Cardiac muscle cell (in vitro differentiated cells and primary cell): ENCODE data around the gene AURKAIP1. TPM values are rescaled to one million over a fixed set of nuclear protein-coding genes. Genes with fewer than 3 reads are reported as not detected.

Experiments
- DNase-seq, 2 donors: peaks; one replicate each; pipeline versions ENCODE4 v3.0.0 to v3.0.0-alpha.2; 2010 to 2017; ENCODE audit warnings: low read depth in 1 of 2, low spot score in 1 of 2
- H3K27ac ChIP-seq: fragments of 200-600 bp; sonication (generic); 2 replicates; pipeline ENCODE4 v1.5.1; 2016
- H3K27me3 ChIP-seq: fragments of 200-600 bp; sonication (generic); 2 replicates; pipeline ENCODE4 v1.6.0; 2016; ENCODE audit warnings: control low read depth
- H3K36me3 ChIP-seq: fragments of 200-600 bp; sonication (generic); 2 replicates; pipeline ENCODE4 v1.5.1; 2016; ENCODE audit warnings: control low read depth
- H3K4me1 ChIP-seq: fragments of 200-600 bp; sonication (generic); 2 replicates; pipeline ENCODE4 v1.8.1; 2017; ENCODE audit warnings: low read depth, mild to moderate bottlenecking, mixed run types
- H3K4me3 ChIP-seq: fragments of 200-600 bp; sonication (generic); 2 replicates; pipeline ENCODE4 v1.5.1; 2016; ENCODE audit warnings: mild to moderate bottlenecking
- H3K9me3 ChIP-seq: fragments of 200-600 bp; sonication (generic); 2 replicates; pipeline ENCODE4 v1.5.1; 2017; ENCODE audit warnings: low read depth, mild to moderate bottlenecking, control low read depth
- polyA plus RNA-seq: library from polyadenylated mRNA; unstranded; fragments of >200 nt; fragmentation: Nextera tagmentation; extraction: Ambion mirVana; gene quantifications from 2 replicates; pipeline ENCODE4 v1.2.1, GENCODE V29; 2016
- total RNA-seq: library from RNA; depleted of rRNA; stranded (reverse); fragments of >200 nt; gene quantifications from 2 replicates; pipeline ENCODE4 v1.2.3, GENCODE V29; 2016
- TF ChIP-seq, protein P1 (sequence below): IDR thresholded peaks from 2 replicates; pipeline ENCODE4 v1.5.1; 2012; ENCODE audit warnings: low read depth, mild to moderate bottlenecking, low read length

The AURKAIP1 gene
- total and polyA plus RNA-seq, 2 experiments from 2014 or later = 235 to 305 TPM

DNA sequence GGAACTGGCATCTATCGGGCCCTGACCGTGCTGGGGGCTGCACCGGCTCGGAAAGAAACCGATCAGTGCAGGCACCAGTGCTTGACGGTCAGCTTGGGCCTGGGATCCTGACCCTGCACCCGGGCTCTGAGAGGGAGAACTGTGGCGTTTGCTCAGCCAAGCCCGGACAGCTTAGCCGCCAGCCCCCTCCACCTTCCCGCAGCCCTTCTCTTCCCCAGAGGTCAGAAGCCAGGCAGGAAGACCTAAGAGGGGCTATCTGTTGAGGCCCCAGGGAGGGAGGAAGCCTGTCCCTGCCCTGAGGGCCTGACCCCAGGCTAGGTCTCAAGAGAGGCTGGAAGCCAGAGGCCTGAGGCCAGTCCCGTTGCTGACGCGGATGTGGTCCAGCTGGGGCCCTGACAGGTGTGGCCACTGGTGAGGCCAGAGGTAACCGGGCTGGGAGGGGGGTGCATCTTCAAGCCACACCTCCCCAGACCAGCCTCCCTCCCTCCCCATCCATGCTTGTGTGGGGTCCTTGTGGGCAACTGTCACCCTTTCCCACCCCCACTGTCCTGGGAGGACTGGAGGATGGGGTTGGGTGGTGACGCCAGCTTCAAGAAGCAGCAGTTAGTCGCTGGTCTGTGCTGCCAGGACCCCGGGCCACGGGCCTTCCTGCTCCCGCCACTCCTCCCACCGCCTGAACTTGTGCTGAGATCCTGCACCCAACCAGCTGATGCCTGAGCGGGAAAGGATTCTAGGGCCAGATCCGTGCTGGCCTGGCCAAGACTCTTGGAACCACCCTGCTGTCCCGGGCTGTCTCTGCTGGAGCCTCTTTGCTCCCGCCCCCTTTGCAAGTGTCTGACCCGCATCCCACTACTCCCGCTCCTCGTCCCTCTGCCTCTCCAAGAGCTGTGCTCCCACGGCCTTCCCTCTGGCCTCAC lies 23.2 kb downstream of the AURKAIP1 start:
- peaks cover 12% of the 10 kb centered on the region for H3K27me3 ChIP-seq

DNA sequence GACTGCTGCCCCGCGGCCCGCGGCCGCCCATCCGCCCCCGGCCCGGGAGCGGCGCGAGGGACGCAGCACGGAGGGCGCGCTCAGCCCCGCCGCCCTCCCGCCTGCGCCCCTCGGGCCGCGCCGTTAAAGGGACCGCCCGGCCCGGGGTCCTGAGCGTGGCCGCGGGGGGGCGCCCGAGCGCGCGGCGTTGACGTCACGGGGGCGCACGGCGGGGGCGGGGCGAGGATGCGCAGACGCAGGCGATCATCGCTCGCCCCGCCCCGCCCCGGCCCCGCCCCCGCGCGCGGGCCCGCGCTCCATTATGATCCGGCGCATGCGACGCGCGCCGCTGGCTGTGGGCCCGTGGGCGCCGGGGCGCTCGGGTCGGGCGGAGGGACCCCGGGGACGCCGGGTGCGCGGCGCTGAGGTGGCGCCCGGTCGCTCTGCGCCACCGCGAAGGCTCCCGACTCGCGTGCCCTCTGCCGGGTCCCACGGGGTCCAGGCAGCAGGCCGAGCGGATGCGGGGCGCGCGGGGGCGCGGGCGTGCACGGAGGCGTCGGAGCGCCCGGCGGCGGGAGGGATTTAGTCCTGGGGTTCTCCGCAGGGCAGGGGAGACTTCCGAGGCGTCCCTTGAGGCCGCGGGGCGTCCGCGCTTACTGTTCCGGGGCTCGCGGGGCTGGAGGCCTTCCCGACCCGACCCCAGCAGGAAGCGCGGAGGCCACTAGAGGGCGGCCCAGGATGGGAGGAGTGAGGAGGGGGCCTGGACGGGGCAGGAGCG lies 25.6 kb downstream of the AURKAIP1 start, which contains the start of gene DVL1:
TSS of gene DVL1 (minus strand) at position 163 of the 757 bp plus-strand sequence. CDS start 353 bp downstream, outside the sequence.
- Histone ChIP-seq H3K27ac (peak within 1 kb of the TSS; percentile 98), H3K36me3 (no peaks in the 10 kb centered on the region), H3K4me3 (peak within 1 kb of the TSS; percentile 99), H3K9me3 (no peaks in the 10 kb centered on the region), H3K4me1 (peaks cover 5% of the 10 kb centered on the region), H3K27me3 (peaks cover 1% of the 10 kb centered on the region)
- TF ChIP-seq, protein P1, sequence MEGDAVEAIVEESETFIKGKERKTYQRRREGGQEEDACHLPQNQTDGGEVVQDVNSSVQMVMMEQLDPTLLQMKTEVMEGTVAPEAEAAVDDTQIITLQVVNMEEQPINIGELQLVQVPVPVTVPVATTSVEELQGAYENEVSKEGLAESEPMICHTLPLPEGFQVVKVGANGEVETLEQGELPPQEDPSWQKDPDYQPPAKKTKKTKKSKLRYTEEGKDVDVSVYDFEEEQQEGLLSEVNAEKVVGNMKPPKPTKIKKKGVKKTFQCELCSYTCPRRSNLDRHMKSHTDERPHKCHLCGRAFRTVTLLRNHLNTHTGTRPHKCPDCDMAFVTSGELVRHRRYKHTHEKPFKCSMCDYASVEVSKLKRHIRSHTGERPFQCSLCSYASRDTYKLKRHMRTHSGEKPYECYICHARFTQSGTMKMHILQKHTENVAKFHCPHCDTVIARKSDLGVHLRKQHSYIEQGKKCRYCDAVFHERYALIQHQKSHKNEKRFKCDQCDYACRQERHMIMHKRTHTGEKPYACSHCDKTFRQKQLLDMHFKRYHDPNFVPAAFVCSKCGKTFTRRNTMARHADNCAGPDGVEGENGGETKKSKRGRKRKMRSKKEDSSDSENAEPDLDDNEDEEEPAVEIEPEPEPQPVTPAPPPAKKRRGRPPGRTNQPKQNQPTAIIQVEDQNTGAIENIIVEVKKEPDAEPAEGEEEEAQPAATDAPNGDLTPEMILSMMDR = peak; percentile 45
- peak; percentile 71 to 81 for DNase-seq

More for the DNA sequence above, 23.2 kb downstream of the AURKAIP1 start:
- Histone ChIP-seq H3K4me1 (peaks cover 6% of the 10 kb centered on the region), H3K27ac (peak overlapping the region; percentile 50), H3K9me3 (no peaks in the 10 kb centered on the region), H3K4me3 (no peak overlapping the region), H3K36me3 (no peaks in the 10 kb centered on the region)
- peak; percentile 32 for DNase-seq
- TF ChIP-seq, protein P1 = no peak

DNA sequence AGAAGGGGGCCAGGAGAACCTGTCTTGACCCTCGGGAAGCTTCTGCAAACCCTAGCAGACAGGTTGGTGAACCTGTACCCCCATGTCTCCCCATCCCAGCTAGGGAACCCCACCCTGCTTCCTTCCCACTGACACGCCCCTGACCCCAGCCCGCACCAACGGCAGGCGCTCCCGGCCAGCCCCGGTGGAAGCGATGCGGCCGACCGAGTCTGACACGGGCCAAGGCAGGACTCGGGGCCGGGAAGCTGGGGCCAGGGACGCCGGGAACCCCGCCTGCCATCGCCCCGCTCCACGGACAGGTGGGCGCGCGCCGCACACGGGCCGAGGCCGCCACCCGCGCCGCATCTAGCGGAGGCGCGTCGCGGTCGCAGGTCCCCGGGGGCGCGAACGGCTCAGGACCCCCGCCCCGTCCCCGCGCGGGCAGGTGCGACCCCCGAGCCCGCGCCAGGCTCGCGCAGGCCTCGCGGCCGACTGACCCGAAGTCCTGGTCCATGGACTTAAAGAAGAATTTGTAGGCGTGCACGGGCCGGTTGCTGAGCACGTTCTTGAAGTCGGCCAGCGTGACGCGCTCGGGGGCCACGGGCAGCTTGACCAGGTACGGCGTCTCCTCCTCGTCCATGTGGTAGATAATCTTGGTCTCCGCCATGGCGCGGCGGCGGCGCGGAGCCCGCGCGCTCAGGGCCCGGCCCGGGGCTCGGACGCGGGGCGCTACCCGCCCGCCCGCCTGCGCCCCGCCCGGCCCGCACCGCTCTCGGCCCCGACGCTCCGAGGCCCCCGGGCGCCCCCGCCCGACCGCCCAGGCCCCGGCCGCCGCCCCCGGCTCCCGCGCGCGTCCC lies 26.4 kb downstream of the AURKAIP1 start:
- no peaks in the 10 kb centered on the region for H3K36me3 ChIP-seq
- peak overlapping the region; percentile 15 for H3K27ac ChIP-seq
- H3K4me1 ChIP-seq = peaks cover 5% of the 10 kb centered on the region
- TF ChIP-seq, protein P1 = no peak
- H3K27me3 ChIP-seq = no peaks in the 10 kb centered on the region
- H3K4me3 ChIP-seq = peak overlapping the region; percentile 67
- no peaks in the 10 kb centered on the region for H3K9me3 ChIP-seq
- peak; percentile 54 to 66 for DNase-seq

DNA sequence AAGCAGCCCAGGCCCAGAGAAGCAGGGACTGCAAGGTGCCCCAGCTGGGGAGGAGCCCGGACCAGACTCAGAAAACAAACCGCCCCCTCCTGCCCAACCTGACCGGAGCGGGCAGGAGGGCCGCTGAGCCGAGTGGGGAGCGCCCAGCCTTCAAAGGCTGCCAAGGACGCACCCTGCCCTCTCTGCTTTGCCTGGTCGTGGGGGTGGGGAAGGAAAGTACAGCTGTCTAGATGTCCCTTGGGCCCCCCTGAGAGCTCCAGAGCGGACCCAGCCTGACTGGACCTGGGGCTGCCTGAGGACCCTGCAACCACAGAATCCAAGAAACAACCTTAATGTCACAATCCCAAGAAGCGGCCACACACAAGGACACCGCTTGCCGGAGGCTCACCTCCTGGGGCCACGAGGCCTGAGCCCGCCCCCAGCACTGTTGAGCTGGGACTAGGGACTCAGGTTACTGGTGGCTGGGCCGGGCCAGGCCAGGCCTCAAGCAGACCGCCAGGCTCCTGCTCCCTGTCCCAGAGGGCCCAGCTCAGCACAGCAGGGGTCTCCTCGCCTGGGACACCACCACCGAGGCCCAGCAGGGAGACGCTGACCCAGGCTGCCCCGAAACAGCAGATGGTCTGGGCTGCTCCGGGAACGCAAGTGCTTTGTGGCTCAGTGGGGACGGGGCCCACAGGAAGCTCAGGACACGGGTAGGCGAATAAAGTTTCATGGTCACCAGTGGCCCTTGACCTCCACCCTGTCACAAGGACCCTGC lies 27.2 kb downstream of the AURKAIP1 start:
- TF ChIP-seq, protein P1 = no peak
- Histone ChIP-seq H3K4me3 (peak overlapping the region; percentile 67), H3K36me3 (no peaks in the 10 kb centered on the region), H3K27ac (peak overlapping the region; percentile 15), H3K9me3 (no peaks in the 10 kb centered on the region), H3K27me3 (no peaks in the 10 kb centered on the region), H3K4me1 (peaks cover 5% of the 10 kb centered on the region)
- DNase-seq = peak in 1 of 2 donors; percentile 74
